Epidermal melanocyte (primary cell): ENCODE results near the gene MAN1A2.

Experiments
- DNase-seq: peaks from one replicate; pipeline ENCODE4 v3.0.0; 2011; ENCODE audit warnings: low spot score; ENCODE audit not compliant: insufficient read length

The MAN1A2 gene

GRCh38 chr1:117359561-117360289 lies 7.5 kb upstream of the MAN1A2 start:
- no peak for DNase-seq

- no peak for DNase-seq
These were observed 4.3 kb upstream of the MAN1A2 start for GRCh38 chr1:117362986-117363385.

GRCh38 chr1:117363571-117364048 lies 3.6 kb upstream of the MAN1A2 start:
- no peak for DNase-seq

GRCh38 chr1:117364240-117364639 lies 3.0 kb upstream of the MAN1A2 start:
- DNase-seq = no peak

- DNase-seq = no peak
These were observed 1.7 kb upstream of the MAN1A2 start for GRCh38 chr1:117365350-117366176.

GRCh38 chr1:117366177-117367045 lies 838 bp upstream of the MAN1A2 start:
- DNase-seq = peak; percentile 82

GRCh38 chr1:117368116-117369108 lies 1.2 kb downstream of the MAN1A2 start:
- DNase-seq = no peak

- DNase-seq = no peak
These were observed 2.8 kb downstream of the MAN1A2 start for GRCh38 chr1:117370071-117370470.

- DNase-seq = no peak
These were observed 3.3 kb downstream of the MAN1A2 start for GRCh38 chr1:117370509-117370908.

GRCh38 chr1:117371441-117372151 lies 4.3 kb downstream of the MAN1A2 start:
- DNase-seq = no peak

GRCh38 chr1:117372863-117373412 lies 5.7 kb downstream of the MAN1A2 start:
- DNase-seq = no peak

GRCh38 chr1:117373932-117374331 lies 6.7 kb downstream of the MAN1A2 start:
- DNase-seq = no peak

GRCh38 chr1:117375327-117375726 lies 8.1 kb downstream of the MAN1A2 start:
- no peak for DNase-seq

GRCh38 chr1:117387060-117387633 lies 19.9 kb downstream of the MAN1A2 start:
- DNase-seq = no peak

GRCh38 chr1:117388328-117388727 lies 21.1 kb downstream of the MAN1A2 start:
- DNase-seq = no peak

- DNase-seq = no peak
These were observed 22.0 kb downstream of the MAN1A2 start for GRCh38 chr1:117389284-117389683.

- DNase-seq = no peak
These were observed 22.5 kb downstream of the MAN1A2 start for GRCh38 chr1:117389779-117390178.

- no peak for DNase-seq
These were observed 25.5 kb downstream of the MAN1A2 start for GRCh38 chr1:117392771-117393170.

- no peak for DNase-seq
These were observed 28.8 kb downstream of the MAN1A2 start for GRCh38 chr1:117396074-117396473.
